Omental fat pad (tissue), 4 donors: ENCODE results near the gene ZNF300. TPM values are rescaled to one million over a fixed set of nuclear protein-coding genes. Genes with fewer than 3 reads are reported as not detected.
"Not testable (repeated sequence)": the region's sequence is repeated elsewhere in the genome, so short reads cannot be mapped to it uniquely, and the experiment has no call there.

ENCODE experiments used
- ATAC-seq: fragments of 150-250 bp; one replicate; pipeline ENCODE4 v1.9.1; 2016; ENCODE audit warnings: mild to moderate bottlenecking, moderate library complexity; ENCODE audit not compliant: low FRiP score
- DNase-seq: peaks from one replicate; pipeline ENCODE4 v3.0.0-alpha.2; 2019; ENCODE audit warnings: low spot score
- CTCF ChIP-seq, 3 donors: fragments of 450-650 bp; IDR thresholded peaks; one replicate each; pipeline ENCODE4 v1.5.1; 2016 to 2017; ENCODE audit warnings: antibody characterized with exemption in 3 of 3, mild to moderate bottlenecking in 3 of 3, moderate library complexity in 2 of 3
- total RNA-seq, 4 donors: library from RNA; depleted of rRNA; stranded (reverse); fragments of >200 nt; gene quantifications; one replicate each; pipeline ENCODE4 v1.1.0, GENCODE V29; 2016

Gene ZNF300
- total RNA-seq, 4 donors from 2014 or later, result 3.0 to 6.9 (median 4.2) TPM

GRCh38 chr5:150860246-150860821, 44.4 kb downstream of the ZNF300 start:
- TF ChIP-seq CTCF (IDR thresholded peaks at IDR 0.05), result no peak
- no peak for ATAC-seq
- no peak for DNase-seq

GRCh38 chr5:150856700-150857099, 48.1 kb downstream of the ZNF300 start:
- not testable (repeated sequence) for DNase-seq, ATAC-seq

- TF ChIP-seq CTCF (IDR thresholded peaks at IDR 0.05), result no peak
- ATAC-seq (no peak), DNase-seq (no peak)
These were observed 51.2 kb downstream of the ZNF300 start for GRCh38 chr5:150853561-150853960.

GRCh38 chr5:150851039-150851438, 53.7 kb downstream of the ZNF300 start:
- DNase-seq (no peak), ATAC-seq (no peak)
- TF ChIP-seq CTCF (IDR thresholded peaks at IDR 0.05), result no peak

DNA sequence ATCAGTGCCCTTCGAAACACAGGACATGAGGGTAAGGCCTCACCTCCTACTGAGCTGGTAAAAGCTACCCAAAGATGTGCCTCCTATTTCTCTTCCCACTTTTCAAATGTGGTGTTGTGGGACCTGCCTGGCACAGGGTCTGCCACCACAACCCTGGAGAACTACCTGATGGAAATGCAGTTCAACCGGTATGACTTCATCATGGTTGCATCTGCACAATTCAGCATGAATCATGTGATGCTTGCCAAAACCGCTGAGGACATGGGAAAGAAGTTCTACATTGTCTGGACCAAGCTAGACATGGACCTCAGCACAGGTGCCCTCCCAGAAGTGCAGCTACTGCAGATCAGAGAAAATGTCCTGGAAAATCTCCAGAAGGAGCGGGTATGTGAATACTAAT, 56.5 kb downstream of the ZNF300 start:
- ATAC-seq (no peak), DNase-seq (no peak)
- no peak for TF ChIP-seq CTCF (IDR thresholded peaks at IDR 0.05)

- ATAC-seq, result peak; percentile 18
These were observed 57.5 kb downstream of the ZNF300 start for GRCh38 chr5:150847334-150847695.

DNA sequence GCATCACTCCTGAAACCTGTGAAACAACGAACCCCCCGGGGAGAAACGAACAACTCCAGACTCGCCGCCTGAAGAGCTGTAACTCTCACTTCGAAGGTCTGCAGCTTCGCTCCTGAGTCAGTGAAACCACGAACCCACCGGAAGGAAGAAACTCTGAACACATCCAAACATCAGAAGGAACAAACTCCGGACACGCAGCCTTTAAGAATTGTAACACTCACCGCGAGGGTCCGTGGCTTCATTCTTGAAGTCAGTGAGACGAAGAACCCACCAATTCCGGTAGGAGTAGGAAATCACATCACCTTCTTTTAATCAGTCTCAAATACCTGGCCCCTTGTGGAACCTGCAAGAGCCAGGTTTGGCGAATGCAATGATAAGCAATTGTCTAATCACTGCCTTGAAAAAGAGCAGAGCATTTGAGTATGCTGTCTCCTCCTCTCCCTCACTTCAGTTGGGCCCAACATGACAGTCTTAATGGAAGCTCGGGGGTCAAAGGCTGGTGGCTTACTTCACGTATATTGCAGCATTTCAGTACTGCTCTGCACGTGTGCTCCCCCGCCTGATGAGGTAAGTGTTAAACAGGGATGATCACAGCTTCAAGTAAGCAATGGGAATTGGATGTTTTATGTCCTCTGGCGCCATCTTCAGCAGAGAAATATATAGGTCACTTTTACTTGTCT, 58.0 kb downstream of the ZNF300 start:
- ATAC-seq, result peak; percentile 93

More at GRCh38 chr5:150847334-150847695, 57.5 kb downstream of the ZNF300 start:
- TF ChIP-seq CTCF (IDR thresholded peaks at IDR 0.05), result no peak
- DNase-seq, result no peak

GRCh38 chr5:150846308-150846653, 58.5 kb downstream of the ZNF300 start, which contains the start of gene IRGM:
Gene IRGM (plus strand): TSS chr5:150846521. CDS start chr5:150848124, 1,603 bp downstream.
- ATAC-seq, result not testable (repeated sequence)

More for the DNA sequence above, 58.0 kb downstream of the ZNF300 start:
- DNase-seq, result no peak
- peak in 1 of 3 donors; percentile 39 for TF ChIP-seq CTCF (IDR thresholded peaks at IDR 0.05)

DNA sequence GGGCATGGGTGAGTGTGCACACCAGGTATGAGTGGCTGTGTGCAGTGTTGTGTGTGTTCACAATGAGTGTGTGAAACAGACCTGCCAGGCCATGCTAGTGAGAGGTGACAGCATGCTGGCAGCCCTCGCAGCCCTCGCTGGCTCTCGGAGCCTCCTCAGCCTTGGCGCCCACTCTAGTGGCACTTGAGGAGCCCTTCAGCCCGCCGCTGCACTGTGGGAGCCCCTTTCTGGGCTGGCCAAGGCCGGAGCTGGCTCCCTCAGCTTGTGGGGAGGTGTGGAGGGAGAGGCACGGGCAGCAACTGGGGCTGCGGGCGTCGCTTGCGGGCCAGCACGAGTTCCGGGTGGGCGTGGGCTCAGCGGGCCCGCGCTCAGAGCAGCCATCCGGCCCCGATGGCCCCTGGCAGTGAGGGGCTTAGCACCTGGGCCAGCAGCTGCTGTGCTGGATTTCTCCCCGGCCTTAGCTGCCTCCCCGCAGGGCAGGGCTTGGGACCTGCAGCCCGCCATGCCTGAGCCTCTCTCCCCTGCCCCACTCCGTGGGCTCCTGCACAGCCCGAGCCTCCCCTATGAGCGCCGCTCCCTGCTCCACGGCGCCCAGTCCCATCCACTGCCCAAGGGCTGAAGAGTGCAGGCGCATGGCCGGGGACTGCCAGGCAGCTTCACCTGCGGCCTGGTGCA, 59.5 kb downstream of the ZNF300 start:
- not testable (repeated sequence) for DNase-seq, ATAC-seq

More at GRCh38 chr5:150846308-150846653, 58.5 kb downstream of the ZNF300 start, which contains the start of gene IRGM:
- DNase-seq, result not testable (repeated sequence)
